Parathyroid adenoma (tissue), 2 donors: Measurements from ENCODE around the gene CDH20.

Source experiments
- H2AFZ ChIP-seq: fragments of 300-600 bp; sonication (generic); one replicate; pipeline ENCODE4 v1.7.0; 2017; ENCODE audit warnings: antibody characterized with exemption, mild to moderate bottlenecking
- H3K27ac ChIP-seq: fragments of 300-600 bp; sonication (generic); one replicate; pipeline ENCODE4 v1.7.0; 2017
- H3K27me3 ChIP-seq: fragments of 300-600 bp; sonication (generic); one replicate; pipeline ENCODE4 v1.7.0; 2017; ENCODE audit warnings: low read length; ENCODE audit not compliant: control insufficient read depth, insufficient read depth
- H3K36me3 ChIP-seq: fragments of 300-600 bp; sonication (generic); one replicate; pipeline ENCODE4 v1.7.0; 2017; ENCODE audit warnings: low read length; ENCODE audit not compliant: control insufficient read depth, insufficient read depth
- H3K4me1 ChIP-seq: fragments of 300-600 bp; sonication (generic); one replicate; pipeline ENCODE4 v1.7.0; 2017; ENCODE audit warnings: control low read depth
- H3K4me2 ChIP-seq: fragments of 300-600 bp; sonication (generic); one replicate; pipeline ENCODE4 v1.7.0; 2017; ENCODE audit warnings: low read length
- H3K4me3 ChIP-seq: fragments of 300-600 bp; sonication (generic); one replicate; pipeline ENCODE4 v1.7.0; 2017; ENCODE audit warnings: low read depth, low read length
- H3K79me2 ChIP-seq: fragments of 300-600 bp; sonication (generic); one replicate; pipeline ENCODE4 v1.7.0; 2017; ENCODE audit warnings: control low read depth
- H3K9ac ChIP-seq: fragments of 300-600 bp; sonication (generic); one replicate; pipeline ENCODE4 v1.7.0; 2017; ENCODE audit warnings: mild to moderate bottlenecking
- H3K9me3 ChIP-seq: fragments of 300-600 bp; sonication (generic); one replicate; pipeline ENCODE4 v1.7.0; 2017; ENCODE audit warnings: low read length; ENCODE audit not compliant: control insufficient read depth
- CTCF ChIP-seq: fragments of 300-600 bp; sonication (generic); IDR thresholded peaks from one replicate; pipeline ENCODE4 v1.7.0; 2017; ENCODE audit warnings: antibody characterized with exemption, mild to moderate bottlenecking
- donor health status: primary hyperparathyroidism.

CDH20 gene

GRCh38 chr18:61466736-61467135 lies 133.5 kb downstream of the CDH20 start:
- H3K79me2 ChIP-seq = no peaks in the 10 kb centered on the region
- H3K9me3 ChIP-seq = no peaks in the 10 kb centered on the region
- no peak for TF ChIP-seq CTCF
- H3K36me3 ChIP-seq = no peaks in the 10 kb centered on the region
- no peaks in the 10 kb centered on the region for H3K27me3 ChIP-seq
- H3K9ac ChIP-seq = no peak overlapping the region
- H3K4me3 ChIP-seq = no peak overlapping the region
- H2AFZ ChIP-seq = no peak overlapping the region
- H3K4me2 ChIP-seq = no peak overlapping the region
- H3K27ac ChIP-seq = no peak overlapping the region
- H3K4me1 ChIP-seq = no peaks in the 10 kb centered on the region

DNA sequence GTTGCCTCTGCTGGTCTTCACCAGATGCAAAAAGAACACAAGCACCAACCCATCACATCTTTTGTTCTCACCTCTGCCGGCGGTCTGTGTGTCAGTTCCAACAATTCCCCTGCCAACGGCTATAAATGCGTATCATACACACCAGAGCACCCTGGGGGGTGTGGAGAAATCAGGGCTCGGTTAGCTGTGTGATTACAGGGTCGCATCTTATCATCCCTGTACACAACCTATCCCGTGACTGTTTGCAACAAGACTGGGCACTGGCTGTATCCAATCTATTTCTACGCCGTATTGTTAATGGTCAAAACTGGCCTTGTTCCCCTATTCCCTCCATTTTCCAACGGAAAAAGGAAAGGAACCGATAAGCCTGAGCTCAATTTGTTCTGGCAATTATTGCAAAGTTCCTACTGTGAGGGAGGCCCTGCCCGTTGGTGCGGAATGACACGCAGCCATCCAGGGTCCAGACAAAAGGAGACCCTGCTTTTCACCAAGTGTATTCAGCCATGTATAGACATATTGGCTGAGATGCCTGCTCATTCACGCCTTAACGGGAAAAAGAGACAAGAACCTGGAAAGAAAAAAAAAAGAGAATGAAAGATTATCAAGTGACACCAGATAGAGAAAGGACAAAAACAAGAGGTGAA lies 136.9 kb downstream of the CDH20 start:
- no peaks in the 10 kb centered on the region for H3K27me3 ChIP-seq
- no peaks in the 10 kb centered on the region for H3K9me3 ChIP-seq
- no peak overlapping the region for H3K27ac ChIP-seq
- TF ChIP-seq CTCF = no peak
- H3K9ac ChIP-seq = no peak overlapping the region
- H2AFZ ChIP-seq = no peak overlapping the region
- no peak overlapping the region for H3K4me2 ChIP-seq
- H3K36me3 ChIP-seq = no peaks in the 10 kb centered on the region
- no peak overlapping the region for H3K4me3 ChIP-seq
- no peaks in the 10 kb centered on the region for H3K4me1 ChIP-seq
- H3K79me2 ChIP-seq = no peaks in the 10 kb centered on the region

- Histone ChIP-seq H3K4me3 (no peak overlapping the region), H3K9ac (no peak overlapping the region), H2AFZ (no peak overlapping the region), H3K36me3 (no peaks in the 10 kb centered on the region), H3K79me2 (no peaks in the 10 kb centered on the region), H3K4me2 (no peak overlapping the region), H3K4me1 (no peaks in the 10 kb centered on the region), H3K9me3 (no peaks in the 10 kb centered on the region), H3K27me3 (no peaks in the 10 kb centered on the region), H3K27ac (no peak overlapping the region)
- no peak for TF ChIP-seq CTCF
Measured at GRCh38 chr18:61471541-61471940, 138.3 kb downstream of the CDH20 start.

DNA sequence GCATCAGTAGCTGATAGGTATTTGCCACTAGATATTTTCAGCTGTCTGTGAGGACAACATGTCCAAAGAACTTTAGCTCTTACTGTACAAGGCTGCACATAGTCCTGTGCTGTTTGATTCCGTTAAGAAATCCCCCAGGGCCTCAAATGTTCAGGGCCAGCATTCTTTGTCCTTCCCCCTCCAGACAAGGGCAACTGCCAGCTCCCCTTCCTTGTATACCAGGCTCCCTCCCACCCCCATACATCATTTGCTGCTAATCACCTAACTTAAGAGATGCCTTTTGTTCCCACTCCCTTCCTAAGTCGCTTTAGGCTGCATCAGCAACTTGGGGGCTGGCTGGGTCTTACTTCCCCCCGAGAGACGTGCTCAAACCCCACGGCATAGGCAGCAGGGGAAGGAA lies 138.7 kb downstream of the CDH20 start:
- no peak overlapping the region for H3K4me2 ChIP-seq
- H3K27ac ChIP-seq = no peak overlapping the region
- no peak for TF ChIP-seq CTCF
- H3K79me2 ChIP-seq = no peaks in the 10 kb centered on the region
- no peaks in the 10 kb centered on the region for H3K9me3 ChIP-seq
- H3K9ac ChIP-seq = no peak overlapping the region
- no peaks in the 10 kb centered on the region for H3K4me1 ChIP-seq
- no peak overlapping the region for H3K4me3 ChIP-seq
- H3K27me3 ChIP-seq = no peaks in the 10 kb centered on the region
- no peaks in the 10 kb centered on the region for H3K36me3 ChIP-seq
- no peak overlapping the region for H2AFZ ChIP-seq

- Histone ChIP-seq H3K4me2 (no peak overlapping the region), H3K4me1 (no peaks in the 10 kb centered on the region), H3K9ac (no peak overlapping the region), H3K79me2 (no peaks in the 10 kb centered on the region), H3K27me3 (no peaks in the 10 kb centered on the region), H3K9me3 (no peaks in the 10 kb centered on the region), H2AFZ (no peak overlapping the region), H3K36me3 (no peaks in the 10 kb centered on the region), H3K4me3 (no peak overlapping the region), H3K27ac (no peak overlapping the region)
- TF ChIP-seq CTCF = no peak
Measured at GRCh38 chr18:61474341-61474740, 141.1 kb downstream of the CDH20 start.
